Panc1 (cell line): ENCODE results near the gene SIL1. TPM values are rescaled to one million over a fixed set of nuclear protein-coding genes. Genes with fewer than 3 reads are reported as not detected.

ENCODE experiments used
- ATAC-seq: fragments of 200-7000 bp; cut with Tn5 transposase; 2 replicates; pipeline ENCODE4 v1.9.1; 2020; ENCODE audit warnings: mild to moderate bottlenecking, moderate library complexity
- BruUV-seq: library from RNA; stranded (reverse); fragments of 400-500 nt; replicated peaks from 2 replicates; lab custom pipeline; 2021; lab: Mats Ljungman, UMichigan
- CTCF ChIA-PET: fragments of 300-600 bp; sonication (Branson Sonifier 250); formaldehyde crosslinking; loops from one replicate; lab custom pipeline; 2022; ENCODE audit warnings: antibody characterized with exemption; lab: Charles Lee
- POLR2A ChIA-PET: fragments of 300-600 bp; sonication (Branson Sonifier 250); formaldehyde crosslinking; loops from one replicate; lab custom pipeline; 2022; ENCODE audit warnings: antibody characterized with exemption; lab: Charles Lee
- DNase-seq: peaks from one replicate; pipeline ENCODE4 v3.0.0-alpha.2; 2010; ENCODE audit warnings: low read depth, low spot score
- H3K27ac ChIP-seq: 2 replicates; pipeline ENCODE4 v1.5.1; 2011; ENCODE audit warnings: mild to moderate bottlenecking, low read length, inconsistent platforms
- H3K27me3 ChIP-seq: fragments of 200-500 bp; sonication (Bioruptor generic); 2 replicates; pipeline ENCODE4 v1.6.0; 2014; ENCODE audit warnings: low read length, inconsistent platforms; ENCODE audit not compliant: control insufficient read depth, insufficient read depth
- H3K36me3 ChIP-seq: fragments of 200-500 bp; sonication (Bioruptor generic); 2 replicates; pipeline ENCODE4 v1.5.1; 2014; ENCODE audit warnings: inconsistent platforms, mild to moderate bottlenecking, low read length, moderate library complexity; ENCODE audit not compliant: control insufficient read depth, insufficient read depth
- H3K4me1 ChIP-seq: 2 replicates; pipeline ENCODE4 v1.5.1; 2011; ENCODE audit warnings: inconsistent platforms, mild to moderate bottlenecking, low read length, moderate library complexity; ENCODE audit not compliant: control insufficient read depth, insufficient read depth
- H3K4me3 ChIP-seq, 2 experiments: 2 replicates each; pipeline ENCODE4 v1.5.1; 2011 to 2012; ENCODE audit warnings: low read depth in 2 of 2, low read length in 2 of 2, mild to moderate bottlenecking in 2 of 2, inconsistent platforms in 1 of 2, moderate library complexity in 1 of 2
- H3K9me3 ChIP-seq: fragments of 200-500 bp; sonication (Bioruptor generic); 2 replicates; pipeline ENCODE4 v1.5.1; 2014; ENCODE audit warnings: low read depth, mild to moderate bottlenecking, inconsistent platforms, low read length, moderate library complexity; ENCODE audit not compliant: control insufficient read depth, insufficient read depth
- POLR2AphosphoS5 ChIP-seq: IDR thresholded peaks from 2 replicates; pipeline ENCODE4 v1.6.1; 2012; ENCODE audit warnings: mild to moderate bottlenecking, low read depth, low read length, moderate library complexity
- SIN3A ChIP-seq: IDR thresholded peaks from 2 replicates; pipeline ENCODE4 v1.6.1; 2012; ENCODE audit warnings: low read depth, mild to moderate bottlenecking, low read length, moderate library complexity, borderline replicate concordance; ENCODE audit not compliant: insufficient read depth
- TCF7L2 ChIP-seq: IDR thresholded peaks from 2 replicates; pipeline ENCODE4 v1.6.1; 2011; ENCODE audit warnings: mild to moderate bottlenecking, low read depth, low read length, inconsistent platforms
- in situ Hi-C: cut with HindIII; loops from 2 replicates; pipeline ENCODE4 v1.10.0; 2016; ENCODE audit warnings: low sequenced_read_pairs, low pct_unique_long_range_greater_than_20kb
- intact Hi-C: fragments of 100-400 bp; cut with micrococcal nuclease; formaldehyde crosslinking; loops from one replicate; pipeline ENCODE4 v1.10.0; 2022; ENCODE audit not compliant: unreplicated experiment
- total RNA-seq: library from RNA; stranded (reverse); gene quantifications from one replicate; pipeline ENCODE4 v1.2.1, GENCODE V29; 2021; ENCODE audit not compliant: unreplicated experiment
- TF ChIP-seq, protein P1 (sequence below), 2 experiments: IDR thresholded peaks; 2 replicates each; pipeline ENCODE4 v1.6.1; 2011 to 2012; ENCODE audit warnings: low read depth in 2 of 2, control low read depth in 1 of 2, low read length in 1 of 2, mild to moderate bottlenecking in 1 of 2, moderate library complexity in 1 of 2; ENCODE audit not compliant: insufficient read depth in 1 of 2
- TF ChIP-seq, protein P2 (sequence below): fragments of 450-650 bp; IDR thresholded peaks from 2 replicates; pipeline ENCODE4 v1.5.1; 2017; ENCODE audit warnings: mild to moderate bottlenecking

SIL1 gene
- total RNA-seq, 1 experiment from 2014 or later: 35.4 TPM

DNA sequence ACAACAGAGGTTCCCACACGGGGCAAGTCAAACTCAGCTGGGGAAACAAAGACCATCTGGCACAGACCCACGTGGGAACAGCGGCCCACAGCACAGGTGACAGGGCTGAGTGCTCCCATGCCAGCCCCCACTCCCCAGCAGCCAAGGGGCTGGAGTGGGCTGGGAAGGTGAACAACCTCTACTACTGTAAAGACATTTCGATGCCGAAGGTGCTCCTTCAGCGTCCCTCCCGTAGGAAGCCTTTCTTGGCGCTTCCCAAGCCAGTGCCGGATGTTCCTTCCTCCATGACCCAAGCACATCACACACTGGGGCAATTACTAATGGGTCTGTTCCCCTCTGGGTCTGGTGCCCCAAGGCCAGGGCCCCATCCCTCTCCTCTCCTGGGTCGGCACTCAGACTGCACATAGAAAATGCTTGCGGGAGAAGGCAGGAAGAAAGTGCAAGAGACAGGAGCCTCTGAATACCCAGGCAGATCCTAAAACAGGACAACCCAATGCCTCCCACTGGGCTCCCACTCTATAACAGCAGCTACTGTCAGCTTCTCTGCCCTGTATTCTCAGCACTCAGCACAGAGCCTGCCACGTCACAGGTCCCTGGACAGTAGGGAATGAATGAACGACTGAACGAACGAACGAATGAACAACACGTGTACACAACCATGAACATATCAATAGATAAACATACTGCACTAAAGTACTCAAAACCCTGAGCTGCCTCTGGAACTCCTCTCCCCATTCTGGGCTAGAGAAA, 246.0 kb downstream of the SIL1 start:
- no peaks in the 10 kb centered on the region for H3K4me1 ChIP-seq
- H3K27me3 ChIP-seq: no peaks in the 10 kb centered on the region
- H3K36me3 ChIP-seq: no peaks in the 10 kb centered on the region
- DNase-seq (no peak), ATAC-seq (no peak)
- ChIA-PET CTCF (no interaction called here), POLR2A (no interaction called here)
- no TSS peak for BruUV-seq
- intact Hi-C loops: no loop called here
- no peak overlapping the region for H3K4me3 ChIP-seq
- no peak overlapping the region for H3K27ac ChIP-seq
- H3K9me3 ChIP-seq: no peaks in the 10 kb centered on the region
- in situ Hi-C loops: no loop called here
- TF ChIP-seq, protein P1, sequence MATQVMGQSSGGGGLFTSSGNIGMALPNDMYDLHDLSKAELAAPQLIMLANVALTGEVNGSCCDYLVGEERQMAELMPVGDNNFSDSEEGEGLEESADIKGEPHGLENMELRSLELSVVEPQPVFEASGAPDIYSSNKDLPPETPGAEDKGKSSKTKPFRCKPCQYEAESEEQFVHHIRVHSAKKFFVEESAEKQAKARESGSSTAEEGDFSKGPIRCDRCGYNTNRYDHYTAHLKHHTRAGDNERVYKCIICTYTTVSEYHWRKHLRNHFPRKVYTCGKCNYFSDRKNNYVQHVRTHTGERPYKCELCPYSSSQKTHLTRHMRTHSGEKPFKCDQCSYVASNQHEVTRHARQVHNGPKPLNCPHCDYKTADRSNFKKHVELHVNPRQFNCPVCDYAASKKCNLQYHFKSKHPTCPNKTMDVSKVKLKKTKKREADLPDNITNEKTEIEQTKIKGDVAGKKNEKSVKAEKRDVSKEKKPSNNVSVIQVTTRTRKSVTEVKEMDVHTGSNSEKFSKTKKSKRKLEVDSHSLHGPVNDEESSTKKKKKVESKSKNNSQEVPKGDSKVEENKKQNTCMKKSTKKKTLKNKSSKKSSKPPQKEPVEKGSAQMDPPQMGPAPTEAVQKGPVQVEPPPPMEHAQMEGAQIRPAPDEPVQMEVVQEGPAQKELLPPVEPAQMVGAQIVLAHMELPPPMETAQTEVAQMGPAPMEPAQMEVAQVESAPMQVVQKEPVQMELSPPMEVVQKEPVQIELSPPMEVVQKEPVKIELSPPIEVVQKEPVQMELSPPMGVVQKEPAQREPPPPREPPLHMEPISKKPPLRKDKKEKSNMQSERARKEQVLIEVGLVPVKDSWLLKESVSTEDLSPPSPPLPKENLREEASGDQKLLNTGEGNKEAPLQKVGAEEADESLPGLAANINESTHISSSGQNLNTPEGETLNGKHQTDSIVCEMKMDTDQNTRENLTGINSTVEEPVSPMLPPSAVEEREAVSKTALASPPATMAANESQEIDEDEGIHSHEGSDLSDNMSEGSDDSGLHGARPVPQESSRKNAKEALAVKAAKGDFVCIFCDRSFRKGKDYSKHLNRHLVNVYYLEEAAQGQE (IDR thresholded peaks at IDR 0.05; ENCODE audit: insufficient read depth in 1 of 2, low read depth in 2 of 2, low read length in 1 of 2): no peak
- no peak for TF ChIP-seq TCF7L2
- TF ChIP-seq SIN3A: no peak
- TF ChIP-seq POLR2AphosphoS5: no peak
- TF ChIP-seq, protein P2, sequence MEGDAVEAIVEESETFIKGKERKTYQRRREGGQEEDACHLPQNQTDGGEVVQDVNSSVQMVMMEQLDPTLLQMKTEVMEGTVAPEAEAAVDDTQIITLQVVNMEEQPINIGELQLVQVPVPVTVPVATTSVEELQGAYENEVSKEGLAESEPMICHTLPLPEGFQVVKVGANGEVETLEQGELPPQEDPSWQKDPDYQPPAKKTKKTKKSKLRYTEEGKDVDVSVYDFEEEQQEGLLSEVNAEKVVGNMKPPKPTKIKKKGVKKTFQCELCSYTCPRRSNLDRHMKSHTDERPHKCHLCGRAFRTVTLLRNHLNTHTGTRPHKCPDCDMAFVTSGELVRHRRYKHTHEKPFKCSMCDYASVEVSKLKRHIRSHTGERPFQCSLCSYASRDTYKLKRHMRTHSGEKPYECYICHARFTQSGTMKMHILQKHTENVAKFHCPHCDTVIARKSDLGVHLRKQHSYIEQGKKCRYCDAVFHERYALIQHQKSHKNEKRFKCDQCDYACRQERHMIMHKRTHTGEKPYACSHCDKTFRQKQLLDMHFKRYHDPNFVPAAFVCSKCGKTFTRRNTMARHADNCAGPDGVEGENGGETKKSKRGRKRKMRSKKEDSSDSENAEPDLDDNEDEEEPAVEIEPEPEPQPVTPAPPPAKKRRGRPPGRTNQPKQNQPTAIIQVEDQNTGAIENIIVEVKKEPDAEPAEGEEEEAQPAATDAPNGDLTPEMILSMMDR: no peak

DNA sequence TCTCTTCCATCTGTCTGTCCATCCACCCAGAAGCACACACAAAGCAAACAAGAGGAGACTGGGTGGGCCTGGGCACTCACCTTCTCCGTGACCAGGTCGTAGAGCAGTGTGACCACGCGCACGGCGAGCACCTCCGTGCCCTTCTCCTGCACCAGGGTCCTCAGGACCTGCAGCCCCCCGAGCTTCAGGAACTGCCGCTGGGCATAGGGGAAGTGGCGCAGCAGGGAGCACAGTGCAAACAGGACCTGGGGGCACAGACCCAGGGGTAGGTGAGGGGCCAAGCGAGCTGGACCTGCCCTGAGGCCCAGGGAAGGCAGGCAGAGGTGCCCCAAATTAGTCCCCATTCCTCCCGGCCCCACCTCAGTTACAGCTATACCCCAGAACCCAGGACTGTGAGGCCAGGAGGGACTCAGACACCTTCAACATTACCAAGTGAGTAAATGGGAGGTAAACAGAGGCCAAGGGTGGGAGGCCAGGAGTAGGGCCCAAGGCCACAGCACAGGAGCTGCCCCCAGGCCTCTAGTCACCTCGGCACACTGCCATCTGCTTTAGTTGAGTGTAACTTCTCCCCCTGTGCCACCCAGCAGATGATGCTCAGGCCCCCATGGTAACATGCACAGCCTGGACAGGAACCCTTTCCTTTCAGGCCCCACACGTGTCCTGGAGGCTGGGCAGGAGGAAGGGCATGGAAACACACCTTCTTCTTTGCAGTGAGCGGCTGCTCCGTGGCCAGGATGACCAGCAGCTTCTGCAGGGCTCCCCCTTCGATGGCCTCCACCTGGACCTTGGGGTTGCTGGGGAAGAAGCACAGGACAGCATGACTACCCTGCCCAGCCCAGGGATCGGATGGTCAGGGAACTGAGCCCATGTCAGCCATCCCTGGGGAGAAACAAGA, 246.8 kb downstream of the SIL1 start:
- no peaks in the 10 kb centered on the region for H3K27me3 ChIP-seq
- intact Hi-C loops (no loop called here), in situ Hi-C loops (no loop called here)
- H3K9me3 ChIP-seq: no peaks in the 10 kb centered on the region
- no peak for TF ChIP-seq SIN3A
- no peak for TF ChIP-seq TCF7L2
- TF ChIP-seq POLR2AphosphoS5: no peak
- TF ChIP-seq, protein P2: no peak
- TF ChIP-seq, protein P1 (IDR thresholded peaks at IDR 0.05; ENCODE audit: insufficient read depth in 1 of 2, low read depth in 2 of 2, low read length in 1 of 2): no peak
- POLR2A ChIA-PET: no interaction called here
- CTCF ChIA-PET: no interaction called here
- H3K4me3 ChIP-seq: no peak overlapping the region
- no peaks in the 10 kb centered on the region for H3K36me3 ChIP-seq
- BruUV-seq: no TSS peak
- no peak overlapping the region for H3K27ac ChIP-seq
- H3K4me1 ChIP-seq: no peaks in the 10 kb centered on the region
- ATAC-seq (no peak), DNase-seq (no peak)
